Cortex of kidney (tissue), 1 donor: ENCODE data around the gene SRGAP1.

ENCODE experiments used
- DNase-seq: peaks from one replicate; lab custom pipeline; 2025; lab: John Stamatoyannopoulos, UW

SRGAP1 gene

GRCh38 chr12:63907561-63907960 lies 63.1 kb downstream of the SRGAP1 start:
- DNase-seq: no peak

DNA sequence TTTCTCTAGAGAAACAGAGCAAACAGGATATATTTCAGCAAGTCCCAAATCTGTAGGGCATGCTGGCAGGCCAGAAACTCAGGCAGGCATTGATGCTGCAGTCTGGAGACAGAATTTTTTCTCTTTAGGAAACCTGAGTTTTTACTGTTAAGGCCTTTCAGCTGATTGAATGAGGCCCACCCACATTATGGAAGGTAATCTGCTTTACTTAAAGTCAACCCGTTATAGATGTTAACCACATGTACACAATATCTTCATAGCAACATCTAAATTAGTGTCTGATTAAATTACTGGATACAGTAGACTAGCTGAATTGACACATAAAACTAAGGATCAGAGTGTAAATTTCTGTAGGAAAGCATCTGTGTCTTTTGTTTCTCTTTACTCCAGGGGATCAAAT lies 65.2 kb downstream of the SRGAP1 start:
- DNase-seq: no peak

GRCh38 chr12:63911341-63911740 lies 66.8 kb downstream of the SRGAP1 start:
- no peak for DNase-seq

- no peak for DNase-seq
Observed at GRCh38 chr12:63912651-63913050, 68.2 kb downstream of the SRGAP1 start.

DNA sequence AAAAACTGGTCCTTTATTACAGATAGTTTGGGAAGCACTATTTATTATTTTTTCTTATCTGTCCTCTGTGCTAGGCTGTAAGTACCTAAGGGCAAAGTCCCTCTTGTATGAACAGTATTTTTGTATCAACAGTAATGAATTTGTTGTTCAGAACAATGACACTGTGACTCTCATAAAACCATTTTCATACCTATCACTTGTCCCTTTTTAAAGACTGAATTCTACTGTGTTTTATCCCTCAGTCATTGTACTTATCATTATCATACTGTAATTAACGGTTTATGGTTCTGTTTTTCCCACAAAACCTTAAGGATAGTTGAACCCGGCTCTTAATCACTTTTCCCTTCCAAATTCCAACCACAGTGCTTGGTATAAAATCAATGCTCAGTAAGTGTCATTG lies 69.4 kb downstream of the SRGAP1 start:
- DNase-seq: no peak

DNA sequence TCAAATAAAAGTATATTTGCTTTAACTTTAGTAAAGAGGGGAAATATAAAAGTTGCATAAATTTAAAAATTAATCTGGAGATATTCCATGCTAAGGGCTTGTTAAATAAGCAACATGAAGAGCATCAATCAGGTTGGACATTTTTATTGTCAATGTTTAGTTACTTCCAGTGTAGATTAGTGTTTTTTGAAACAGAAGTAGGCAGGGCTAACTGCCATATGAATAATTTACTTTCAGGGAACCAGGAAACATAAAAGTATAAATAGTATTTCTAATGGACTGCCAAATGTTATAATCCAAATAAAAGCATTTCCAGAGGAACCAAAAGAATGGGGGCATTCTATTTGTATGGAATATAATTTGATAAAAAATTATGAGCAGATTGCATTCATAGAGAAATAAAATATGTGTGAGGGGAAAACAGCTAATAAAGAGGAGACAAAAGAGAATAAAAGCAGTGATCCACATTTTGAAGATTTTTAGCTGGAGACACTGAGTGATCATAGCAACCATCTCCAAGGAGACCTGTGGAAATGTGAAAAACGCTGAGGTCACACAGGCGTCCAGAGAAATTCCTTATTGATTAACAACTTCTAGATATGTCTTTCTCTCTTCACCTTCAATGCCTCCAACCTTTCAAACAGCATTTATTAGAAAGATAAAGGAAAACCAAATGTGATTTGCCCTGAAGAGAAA lies 70.8 kb downstream of the SRGAP1 start:
- DNase-seq: no peak

DNA sequence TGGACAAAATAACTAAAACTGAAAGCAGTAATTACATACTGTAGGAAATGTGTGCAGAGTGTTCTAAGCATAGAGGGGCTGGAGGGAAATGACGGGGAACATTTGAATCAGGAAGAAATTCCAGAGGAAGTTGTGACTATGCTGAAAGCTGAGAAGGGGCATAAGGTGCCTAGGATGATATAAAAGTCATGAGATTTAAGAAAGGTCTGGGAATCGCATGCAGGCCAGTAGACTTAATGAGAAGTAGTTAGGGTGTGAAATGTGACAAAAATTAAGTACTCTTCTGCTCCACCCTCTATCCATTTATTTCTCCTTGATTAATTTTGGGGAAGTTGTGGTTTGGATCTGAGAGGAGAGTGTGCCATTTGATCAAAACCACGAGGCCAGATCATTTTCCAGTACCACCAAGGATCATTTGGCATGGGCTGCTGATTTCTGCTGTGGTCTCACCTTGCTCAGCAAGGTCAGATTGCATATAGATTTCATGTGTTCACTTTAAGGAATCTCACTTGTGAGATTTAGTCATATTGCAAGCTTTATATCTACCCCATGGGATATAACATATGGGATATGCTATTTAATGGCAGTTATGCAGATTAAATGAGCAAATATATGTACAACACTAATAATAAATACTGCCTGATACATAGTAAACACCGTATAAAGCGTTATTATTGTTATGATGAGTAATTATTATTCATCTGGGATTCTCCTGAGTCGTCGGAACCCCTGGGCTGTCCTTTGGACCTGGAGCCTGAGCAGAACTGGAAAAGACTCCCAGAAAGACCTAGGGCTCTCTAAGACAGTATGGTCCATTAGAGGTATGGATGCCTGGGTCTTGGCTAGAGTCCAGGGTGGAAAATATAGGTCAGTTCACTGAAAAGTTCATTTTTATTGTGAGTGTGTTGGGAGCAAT lies 72.3 kb downstream of the SRGAP1 start:
- no peak for DNase-seq

DNA sequence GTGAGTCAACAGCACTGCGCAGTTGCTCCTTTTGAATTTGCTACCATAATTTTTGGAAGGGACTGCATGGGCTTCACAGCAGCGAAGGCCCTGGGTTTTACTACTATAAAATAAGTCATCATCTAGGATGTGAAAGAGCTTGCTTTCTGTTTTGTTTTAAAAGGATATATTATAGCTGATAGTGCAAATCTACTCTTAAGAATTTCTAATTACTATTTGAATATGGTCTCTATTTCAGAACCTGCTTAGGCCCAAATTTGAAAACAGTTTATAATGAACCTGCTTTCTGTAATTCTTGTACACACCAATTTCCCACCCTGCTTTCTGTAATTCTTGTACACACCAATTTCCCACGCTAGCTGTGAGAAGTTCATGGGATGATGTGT lies 73.0 kb downstream of the SRGAP1 start:
- DNase-seq: no peak

GRCh38 chr12:63917864-63918799 lies 73.6 kb downstream of the SRGAP1 start:
- no peak for DNase-seq

GRCh38 chr12:63918800-63919300 lies 74.3 kb downstream of the SRGAP1 start:
- DNase-seq: no peak

GRCh38 chr12:63919756-63920155 lies 75.3 kb downstream of the SRGAP1 start:
- DNase-seq: no peak

GRCh38 chr12:63921157-63921556 lies 76.7 kb downstream of the SRGAP1 start:
- DNase-seq: no peak

GRCh38 chr12:63922474-63922873 lies 78.0 kb downstream of the SRGAP1 start:
- no peak for DNase-seq

- DNase-seq: no peak
Observed at GRCh38 chr12:63924781-63925180, 80.3 kb downstream of the SRGAP1 start.

- no peak for DNase-seq
Observed at GRCh38 chr12:63927511-63927910, 83.0 kb downstream of the SRGAP1 start.

DNA sequence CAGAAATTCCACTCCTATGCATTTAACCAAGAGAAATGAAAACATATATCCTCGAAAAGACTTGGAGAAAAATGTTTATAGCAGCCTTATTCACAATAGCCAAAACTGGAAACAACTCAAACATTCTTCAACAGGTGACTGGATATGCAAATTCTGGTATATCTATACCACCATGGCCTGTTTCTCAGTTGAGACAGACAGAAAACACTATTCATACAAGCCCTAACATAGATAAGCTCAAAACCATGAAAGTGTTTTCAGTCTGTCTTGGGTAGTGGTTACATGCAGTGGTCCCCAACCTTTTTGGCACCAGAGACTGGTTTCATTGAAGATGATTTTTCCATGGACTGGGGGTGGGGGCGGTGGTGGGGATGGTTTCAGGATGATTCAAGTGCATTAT lies 83.8 kb downstream of the SRGAP1 start:
- no peak for DNase-seq

DNA sequence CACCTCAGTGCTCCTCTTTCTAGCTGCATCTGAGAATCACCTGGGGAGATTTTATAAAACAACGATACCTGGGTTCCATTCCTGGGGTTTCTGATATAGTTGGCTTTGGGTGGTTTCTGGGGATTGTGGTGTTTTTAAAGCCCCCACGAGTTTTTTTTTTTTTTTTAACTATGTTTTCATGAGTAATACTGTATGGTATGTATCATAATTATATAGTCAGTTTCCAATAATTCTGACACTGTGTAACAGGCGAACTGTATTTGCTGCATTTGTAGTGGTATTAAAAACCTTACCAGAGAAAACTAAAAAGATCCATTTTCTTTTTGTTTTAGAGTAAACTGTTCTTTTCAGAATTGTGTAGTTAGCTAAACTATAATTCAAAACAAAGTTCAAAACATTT lies 84.9 kb downstream of the SRGAP1 start:
- no peak for DNase-seq

DNA sequence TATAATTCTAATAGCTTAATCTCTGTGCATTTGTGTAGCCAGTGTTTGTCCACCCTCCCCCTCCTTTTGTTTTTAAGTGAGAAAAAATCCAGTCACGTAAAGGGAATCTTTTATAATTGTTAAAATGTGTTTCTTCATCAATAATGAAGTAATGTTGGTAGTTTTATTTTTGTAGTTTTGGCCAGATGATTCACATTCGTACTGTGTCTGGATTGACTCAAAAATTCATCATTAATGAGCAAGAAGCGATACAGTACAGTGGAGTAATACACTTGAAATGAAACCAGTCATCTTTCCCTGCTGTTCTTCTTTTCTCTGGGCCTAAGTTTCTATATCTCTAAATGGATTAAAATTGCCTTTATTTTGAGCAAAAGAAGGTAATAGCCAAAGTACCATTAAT lies 86.5 kb downstream of the SRGAP1 start:
- DNase-seq: no peak

GRCh38 chr12:63931703-63932102 lies 87.2 kb downstream of the SRGAP1 start:
- no peak for DNase-seq

- DNase-seq: no peak
Observed at GRCh38 chr12:63934936-63935335, 90.4 kb downstream of the SRGAP1 start.

DNA sequence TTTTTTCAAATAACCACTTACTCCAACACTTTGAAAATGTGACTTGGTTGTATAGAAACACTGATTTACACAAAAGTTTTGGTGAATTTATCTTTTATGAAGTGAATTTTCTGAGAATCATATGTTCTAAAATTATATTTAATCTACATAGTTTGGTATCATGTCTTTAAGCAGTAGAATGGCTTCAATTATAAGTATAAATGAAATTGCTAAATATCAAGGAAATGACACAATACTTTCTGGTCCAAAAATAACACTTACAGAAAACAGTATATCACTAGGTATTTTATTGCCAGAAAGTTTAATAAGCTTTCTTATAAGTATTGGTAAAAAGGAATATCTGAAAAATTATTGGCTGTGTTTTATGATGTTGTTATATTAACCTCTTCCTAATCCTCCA lies 90.9 kb downstream of the SRGAP1 start:
- no peak for DNase-seq
